Heart left ventricle (tissue), 16 donors: ENCODE data around the gene RAPSN. TPM values are rescaled to one million over a fixed set of nuclear protein-coding genes. Genes with fewer than 3 reads are reported as not detected.

Source experiments
- ATAC-seq, 4 donors: fragments of 200-7000 bp; cut with Tn5 transposase; one replicate each; pipeline ENCODE4 v1.9.1; 2020 to 2022; ENCODE audit warnings: moderate library complexity in 4 of 4, mild to moderate bottlenecking in 3 of 4, moderate number of reproducible peaks in 1 of 4
- DNase-seq, 5 donors: peaks; one replicate each; pipeline ENCODE4 v3.0.0-alpha.2; 2020
- H3K27ac ChIP-seq, 12 donors: fragments of 200-600 bp; sonication (generic) in 4 of 12; one replicate each; pipeline versions ENCODE4 v1.5.0 to v1.8.0; 2016 to 2022; ENCODE audit warnings: mild to moderate bottlenecking in 2 of 12
- H3K27me3 ChIP-seq, 9 donors: fragments of 200-600 bp; sonication (generic) in 2 of 9; one replicate each; pipeline versions ENCODE4 v1.5.1 to v1.8.0; 2016 to 2022; ENCODE audit warnings: mild to moderate bottlenecking in 3 of 9
- H3K36me3 ChIP-seq, 9 donors: fragments of 200-600 bp; sonication (generic) in 2 of 9; one replicate each; pipeline versions ENCODE4 v1.5.0 to v1.8.0; 2018 to 2022; ENCODE audit warnings: mild to moderate bottlenecking in 2 of 9
- H3K4me1 ChIP-seq, 12 donors: fragments of 200-600 bp; sonication (generic) in 4 of 12; one replicate each; pipeline versions ENCODE4 v1.5.0 to v1.8.0; 2016 to 2022; ENCODE audit warnings: mild to moderate bottlenecking in 3 of 12
- H3K4me3 ChIP-seq, 12 donors: fragments of 200-600 bp; sonication (generic) in 4 of 12; one replicate each; pipeline versions ENCODE4 v1.5.0 to v1.8.0; 2017 to 2022; ENCODE audit warnings: mild to moderate bottlenecking in 9 of 12, moderate library complexity in 4 of 12
- H3K9me3 ChIP-seq, 12 donors: fragments of 200-600 bp; sonication (generic) in 4 of 12; one replicate each; pipeline versions ENCODE4 v1.5.0 to v1.8.0; 2016 to 2022; ENCODE audit warnings: mild to moderate bottlenecking in 1 of 12
- CTCF ChIP-seq, 12 donors: fragments of 200-600 bp; sonication (generic) in 4 of 12; IDR thresholded peaks; one replicate each; pipeline versions ENCODE4 v1.5.0 to v1.8.0; 2018 to 2022; ENCODE audit warnings: antibody characterized with exemption in 12 of 12, mild to moderate bottlenecking in 5 of 12
- POLR2A ChIP-seq, 2 donors: fragments of 450-650 bp; IDR thresholded peaks; one replicate each; pipeline ENCODE4 v1.6.1; 2017; ENCODE audit warnings: antibody characterized with exemption in 2 of 2, mild to moderate bottlenecking in 2 of 2, moderate library complexity in 2 of 2
- WGBS, 4 donors: extraction: QIAGEN DNeasy Blood & Tissue Kit in 2 of 4; methylation state at CpG; one replicate each; pipeline versions ENCODE4 v1.1.5 to v1.1.7; 2013 to 2018; 5-methylcytosine and 5-hydroxymethylcytosine counted together
- intact Hi-C, 10 donors: fragments of 100-400 bp; cut with DNase I; formaldehyde crosslinking; loops; one replicate each; pipeline versions ENCODE4 v1.11.1 to v1.14.2; 2022
- polyA plus RNA-seq, 2 donors: library from polyadenylated mRNA; stranded (reverse); fragments of 200-250 nt; gene quantifications; one replicate each; pipeline ENCODE4 v1.2.3, GENCODE V29; 2013
- total RNA-seq, 9 donors: library from RNA; depleted of rRNA in 2 of 9; stranded (reverse); fragments of >200 nt in 2 of 9; fragmentation: NEBNext Ultra II Directional in 3 of 9; extraction: Animal tissue kit (Norgen Biotek cat#: 25700) in 3 of 9; gene quantifications; one replicate each; pipeline versions ENCODE4 v1.1.0 to v1.2.4, GENCODE V29; 2016 to 2023
- donor health status: ischemic (EF 13 %, LVEDD 7.1; RV severe dilation, severe dysfunction).
- donor health status: healthy with polysubstance abuse.
- donor health status: DM: no; HTN: yes; CAD: no.
- donor health status: DM: no; HTN: no; CAD: no.
- donor health status: ischemic (EF 25% LVEDD 6.9; RV normal size, moderate dysfunction).
- donor health status: ischemic (EF 25% LVEDD 5.7; RV mildly dilated, moderate dysfunction).
- donor health status: healthy.
- donor health status: DM: yes; HTN: yes; CAD: no.
- donor health status: ischemic (EF 35%, LVEDD 5.7; RV mildly dilated, moderate dysfunction).
- donor health status: nonischemic (EF 11% LVEDD 7.7; RV severe dilation, severe dysfunction).
- donor health status: DM: yes; HTN: yes; CAD: no.
- donor health status: PGD.
- donor health status: ischemic (EF 29% LVEDD 5.4; RV normal size, mild dysfunction).
- donor health status: nonischemic (EF 23%, LVEDD 6.1; RV moderate dilation, normal function).

Gene RAPSN
- total and polyA plus RNA-seq, 11 donors: 0.43 to 6.5 (median 3.2) TPM

GRCh38 chr11:47415091-47415854, 33.7 kb downstream of the RAPSN start:
- H3K4me3 ChIP-seq: peak overlapping the region in 1 of 12 donors; percentile 21
- no peaks in the 10 kb centered on the region for H3K27me3 ChIP-seq

GRCh38 chr11:47414685-47415070, 34.3 kb downstream of the RAPSN start:
- WGBS, 4 donors: 88 to 91% (median 89%) methylated on average over 12 to 19 of the region's 19 CpGs
- no peak overlapping the region for H3K4me3 ChIP-seq
- peaks cover 7 to 58% (median 31%) of the 10 kb centered on the region in 12 donors for H3K4me1 ChIP-seq
- no peaks in the 10 kb centered on the region for H3K9me3 ChIP-seq
- ATAC-seq (no peak), DNase-seq (peak in 1 of 5 donors; percentile 67)
- no peaks in the 10 kb centered on the region for H3K27me3 ChIP-seq
- TF ChIP-seq CTCF (IDR thresholded peaks at IDR 0.05) (no peak), POLR2A (IDR thresholded peaks at IDR 0.05) (no peak)
- peaks cover 0 to 81% (median 72%) of the 10 kb centered on the region in 9 donors for H3K36me3 ChIP-seq
- intact Hi-C loops: no loop called here
- H3K27ac ChIP-seq: peak overlapping the region in 7 of 12 donors; percentile 46 to 90 (median 84)

More at GRCh38 chr11:47415091-47415854, 33.7 kb downstream of the RAPSN start:
- TF ChIP-seq POLR2A (IDR thresholded peaks at IDR 0.05): no peak
- no peak for TF ChIP-seq CTCF (IDR thresholded peaks at IDR 0.05)
- WGBS, 4 donors: 83 to 86% (median 85%) methylated on average over 28 to 31 of the region's 31 CpGs
- intact Hi-C loops: no loop called here
- peak overlapping the region; percentile 38 to 92 (median 84) for H3K27ac ChIP-seq
- H3K36me3 ChIP-seq: peaks cover 0 to 87% (median 76%) of the 10 kb centered on the region in 9 donors
- peak in 3 of 4 donors; percentile 1 to 10 (median 5) for ATAC-seq
- H3K9me3 ChIP-seq: no peaks in the 10 kb centered on the region
- peaks cover 7 to 52% (median 27%) of the 10 kb centered on the region in 12 donors for H3K4me1 ChIP-seq
- DNase-seq: peak in 1 of 5 donors; percentile 53

- H3K9me3 ChIP-seq: no peaks in the 10 kb centered on the region
- H3K4me1 ChIP-seq: peaks cover 7 to 64% (median 36%) of the 10 kb centered on the region in 12 donors
- H3K4me3 ChIP-seq: no peak overlapping the region
- WGBS, 4 donors: 66 to 73% (median 71%) methylated on average over 16 of the region's 16 CpGs
- H3K36me3 ChIP-seq: peaks cover 0 to 77% (median 69%) of the 10 kb centered on the region in 9 donors
- DNase-seq (peak; percentile 62 to 91 (median 72)), ATAC-seq (peak in 2 of 4 donors; percentile 4 to 48)
- no peak for TF ChIP-seq POLR2A (IDR thresholded peaks at IDR 0.05)
- no peak for TF ChIP-seq CTCF (IDR thresholded peaks at IDR 0.05)
- H3K27ac ChIP-seq: peak overlapping the region in 8 of 12 donors; percentile 13 to 90 (median 58)
- intact Hi-C loops: no loop called here
- H3K27me3 ChIP-seq: no peaks in the 10 kb centered on the region
Observed at GRCh38 chr11:47413908-47414684, 34.8 kb downstream of the RAPSN start.

GRCh38 chr11:47413351-47413750, 35.6 kb downstream of the RAPSN start:
- peaks cover 7 to 68% (median 38%) of the 10 kb centered on the region in 12 donors for H3K4me1 ChIP-seq
- 82 to 93% (median 88%) methylated on average over 7 to 13 of the region's 13 CpGs for WGBS, 4 donors
- intact Hi-C loops: no loop called here
- H3K9me3 ChIP-seq: no peaks in the 10 kb centered on the region
- H3K27ac ChIP-seq: peak overlapping the region in 5 of 12 donors; percentile 13 to 90 (median 66)
- TF ChIP-seq CTCF (IDR thresholded peaks at IDR 0.05) (no peak), POLR2A (IDR thresholded peaks at IDR 0.05) (no peak)
- ATAC-seq (no peak), DNase-seq (no peak)
- H3K27me3 ChIP-seq: no peaks in the 10 kb centered on the region
- H3K36me3 ChIP-seq: peaks cover 0 to 70% (median 61%) of the 10 kb centered on the region in 9 donors
- H3K4me3 ChIP-seq: no peak overlapping the region
